ENCODE measurements around the gene AMH.

DNA sequence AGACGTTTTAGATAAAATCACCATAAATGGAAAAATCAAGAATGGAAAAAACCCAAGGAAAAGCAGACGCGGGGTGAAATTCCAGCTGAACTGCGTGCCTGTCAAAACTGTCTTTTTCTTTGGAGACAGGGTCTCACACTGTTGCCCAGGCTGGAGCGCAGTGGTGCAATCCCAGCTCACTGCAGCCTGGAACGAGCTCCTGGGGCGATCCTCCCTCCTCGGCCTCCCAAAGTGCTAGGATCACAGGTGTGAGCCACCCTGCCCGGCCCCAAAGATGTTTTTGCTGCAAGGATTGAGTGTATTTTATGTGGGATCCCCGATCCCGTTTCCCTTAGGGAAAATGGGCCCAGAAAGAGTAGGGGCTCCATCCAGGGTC lies 33.7 kb downstream of the AMH start:
- TF ChIP-seq CTCF (IDR thresholded peaks at IDR 0.05): no peak
- TF ChIP-seq EZH2 (IDR thresholded peaks at IDR 0.05): no peak
- no peak for TF ChIP-seq EZH2phosphoT487 (IDR thresholded peaks at IDR 0.05)
